BE2C (cell line): Measurements from ENCODE around the gene RBM23.
A peak's percentile ranks its signal among the peaks of the same experiment; 100 is the strongest.
"Not testable (repeated sequence)": the region's sequence is repeated elsewhere in the genome, so short reads cannot be mapped to it uniquely, and the experiment has no call there.

ENCODE experiments used
- DNase-seq: peaks from one replicate; pipeline ENCODE4 v3.0.0-alpha.2; 2020
- H3K27me3 ChIP-seq: fragments of 250-450 bp; sonication (Bioruptor Pico); 2 replicates; pipeline ENCODE4 v1.5.1; 2020; ENCODE audit warnings: mild to moderate bottlenecking
- H3K36me3 ChIP-seq: fragments of 250-450 bp; sonication (Bioruptor Pico); 2 replicates; pipeline ENCODE4 v1.5.1; 2020; ENCODE audit warnings: mild to moderate bottlenecking
- H3K4me1 ChIP-seq: fragments of 250-450 bp; sonication (Bioruptor Pico); 2 replicates; pipeline ENCODE4 v1.5.1; 2020
- H3K4me3 ChIP-seq: 2 replicates; pipeline ENCODE4 v1.5.1; 2011; ENCODE audit warnings: low read depth, low read length
- H3K9me3 ChIP-seq: fragments of 250-450 bp; sonication (Bioruptor Pico); 2 replicates; pipeline ENCODE4 v1.5.1; 2020
- CTCF ChIP-seq: IDR thresholded peaks from 2 replicates; pipeline ENCODE4 v1.5.1; 2012; ENCODE audit warnings: mild to moderate bottlenecking, low read depth, low read length

Gene RBM23

GRCh38 chr14:22852940-22853767 lies 65.8 kb downstream of the RBM23 start:
- H3K4me1 ChIP-seq = no peaks in the 10 kb centered on the region

DNA sequence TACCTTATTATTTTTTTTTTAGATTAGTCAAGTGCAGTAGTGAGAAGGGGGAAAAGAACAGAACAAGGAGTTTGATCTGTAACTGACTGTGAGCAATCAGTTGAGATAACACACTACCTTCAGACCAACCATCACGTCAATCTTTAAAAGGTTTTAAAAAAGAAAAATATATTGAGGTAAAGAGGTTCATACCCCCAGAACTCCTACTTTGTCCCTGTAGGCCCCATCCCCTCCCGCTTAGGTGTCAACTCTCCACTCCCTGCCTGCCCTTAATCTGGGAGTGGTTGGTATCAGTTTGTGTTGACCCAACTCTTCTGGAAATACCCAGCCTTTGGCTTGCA lies 66.4 kb downstream of the RBM23 start:
- Histone ChIP-seq H3K9me3 (no peaks in the 10 kb centered on the region), H3K4me1 (no peaks in the 10 kb centered on the region), H3K27me3 (no peaks in the 10 kb centered on the region), H3K36me3 (no peaks in the 10 kb centered on the region), H3K4me3 (no peak overlapping the region)
- DNase-seq = no peak
- no peak for TF ChIP-seq CTCF

More at GRCh38 chr14:22852940-22853767, 65.8 kb downstream of the RBM23 start:
- H3K9me3 ChIP-seq = no peaks in the 10 kb centered on the region
- no peaks in the 10 kb centered on the region for H3K27me3 ChIP-seq
- DNase-seq = peak; percentile 87
- TF ChIP-seq CTCF = peak; percentile 94
- no peaks in the 10 kb centered on the region for H3K36me3 ChIP-seq
- H3K4me3 ChIP-seq = peak overlapping the region; percentile 72

DNA sequence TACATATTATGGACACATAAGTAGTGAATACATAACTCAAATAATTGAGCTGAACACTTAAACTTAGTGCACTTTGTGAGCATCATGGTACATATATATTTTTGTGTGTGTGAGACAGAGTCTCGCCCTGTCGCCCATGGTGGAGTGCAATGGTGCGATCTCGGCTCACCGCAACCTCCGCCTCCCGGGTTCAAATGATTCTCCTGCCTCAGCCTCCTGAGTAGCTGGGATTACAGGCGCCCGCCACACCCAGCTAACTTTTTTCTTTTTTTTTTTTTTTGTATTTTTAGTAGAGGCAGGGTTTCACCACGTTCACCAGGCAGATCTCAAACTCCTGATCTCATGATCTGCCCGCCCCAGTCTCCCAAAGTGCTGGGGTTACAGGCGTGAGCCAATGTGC lies 66.8 kb downstream of the RBM23 start:
- not testable (repeated sequence) for H3K4me1 ChIP-seq, H3K4me3 ChIP-seq, H3K27me3 ChIP-seq, H3K36me3 ChIP-seq, DNase-seq, H3K9me3 ChIP-seq

- H3K27me3 ChIP-seq = no peaks in the 10 kb centered on the region
- DNase-seq = no peak
- H3K9me3 ChIP-seq = no peaks in the 10 kb centered on the region
- no peak overlapping the region for H3K4me3 ChIP-seq
- H3K36me3 ChIP-seq = no peaks in the 10 kb centered on the region
- TF ChIP-seq CTCF = no peak
- H3K4me1 ChIP-seq = no peaks in the 10 kb centered on the region
These were observed 67.8 kb downstream of the RBM23 start for GRCh38 chr14:22850944-22851764.

- H3K4me3 ChIP-seq = no peak overlapping the region
- no peaks in the 10 kb centered on the region for H3K36me3 ChIP-seq
- no peaks in the 10 kb centered on the region for H3K9me3 ChIP-seq
- TF ChIP-seq CTCF = no peak
- DNase-seq = no peak
- H3K27me3 ChIP-seq = no peaks in the 10 kb centered on the region
- H3K4me1 ChIP-seq = no peaks in the 10 kb centered on the region
These were observed 69.6 kb downstream of the RBM23 start for GRCh38 chr14:22849212-22849819.

GRCh38 chr14:22848351-22849164 lies 70.4 kb downstream of the RBM23 start:
- H3K4me1 ChIP-seq = no peaks in the 10 kb centered on the region
- peak; percentile 33 for DNase-seq
- H3K36me3 ChIP-seq = no peaks in the 10 kb centered on the region
- no peaks in the 10 kb centered on the region for H3K27me3 ChIP-seq
- no peaks in the 10 kb centered on the region for H3K9me3 ChIP-seq
- H3K4me3 ChIP-seq = no peak overlapping the region
- no peak for TF ChIP-seq CTCF
